K562 (cell line): ENCODE data around the gene MRPL40. TPM values are rescaled to one million over a fixed set of nuclear protein-coding genes. Genes with fewer than 3 reads are reported as not detected.

Experiments used
- BRD4 ChIP-seq: fragments of 200-600 bp; sonication (generic); IDR thresholded peaks from 2 replicates; pipeline ENCODE4 v1.6.1; 2017; ENCODE audit warnings: inconsistent platforms
- CBX8 ChIP-seq: fragments of 200-600 bp; sonication (generic); IDR thresholded peaks from 2 replicates; pipeline ENCODE4 v1.6.1; 2012; ENCODE audit warnings: borderline replicate concordance, mixed run types, low read depth, mild to moderate bottlenecking, moderate library complexity, mixed read lengths, low read length, control low read depth, inconsistent platforms; ENCODE audit not compliant: poor library complexity, severe bottlenecking; ENCODE audit errors: extremely low read depth
- ETS2 ChIP-seq: IDR thresholded peaks from 2 replicates; pipeline ENCODE4 v1.6.1; 2016; ENCODE audit warnings: borderline replicate concordance, missing genetic modification characterization, mild to moderate bottlenecking, moderate library complexity, missing compliant biosample characterization; ENCODE audit not compliant: poor library complexity, severe bottlenecking
- HEY1 ChIP-seq: fragments of 250-450 bp; sonication (Bioruptor Pico); IDR thresholded peaks from 2 replicates; pipeline ENCODE4 v1.5.0; 2020; ENCODE audit warnings: mild to moderate bottlenecking, moderate library complexity, borderline replicate concordance
- HNRNPUL1 ChIP-seq: fragments of 200-400 bp; formaldehyde crosslinking; IDR thresholded peaks from 2 replicates; pipeline ENCODE4 v1.6.1; 2017; ENCODE audit warnings: low read length
- MEF2D ChIP-seq: conservative IDR thresholded peaks from 2 replicates; pipeline ENCODE4 v1.6.1; 2016; ENCODE audit warnings: low read depth, missing genetic modification characterization, missing compliant biosample characterization
- MYNN ChIP-seq, 2 experiments: sonication (generic); formaldehyde crosslinking in 1 of 2; IDR thresholded peaks; 2 replicates each; pipeline versions ENCODE4 v1.5.0 to v1.6.1; 2016 to 2020; ENCODE audit warnings: antibody characterized with exemption in 1 of 2, missing genetic modification reagents in 1 of 2
- RAD21 ChIP-seq, 2 experiments: fragments of 250-450 bp in 1 of 2; fragments of 450-650 bp in 1 of 2; sonication (Bioruptor Pico) in 1 of 2; formaldehyde crosslinking in 1 of 2; IDR thresholded peaks in 1 of 2; conservative IDR thresholded peaks in 1 of 2; 2 replicates each; pipeline versions ENCODE4 v1.4.0 to v1.8.0; 2020 to 2022; ENCODE audit warnings: mild to moderate bottlenecking in 2 of 2, moderate library complexity in 1 of 2
- SREBF2 ChIP-seq: sonication (generic); formaldehyde crosslinking; IDR thresholded peaks from 2 replicates; pipeline ENCODE4 v1.4.0; 2020; ENCODE audit warnings: mild to moderate bottlenecking, missing genetic modification reagents
- SRSF3 ChIP-seq: fragments of 200-400 bp; formaldehyde crosslinking; IDR thresholded peaks from 2 replicates; pipeline ENCODE4 v1.6.1; 2016; ENCODE audit warnings: mild to moderate bottlenecking, low read length, moderate library complexity; ENCODE audit not compliant: insufficient read depth
- SRSF9 ChIP-seq: fragments of 200-400 bp; formaldehyde crosslinking; IDR thresholded peaks from 2 replicates; pipeline ENCODE4 v1.6.1; 2017; ENCODE audit warnings: low read depth, low read length, borderline replicate concordance
- ZFP36 ChIP-seq: fragments of 150-350 bp; IDR thresholded peaks from 2 replicates; pipeline ENCODE4 v1.6.1; 2018; ENCODE audit warnings: low read length, low read depth; ENCODE audit not compliant: partially characterized antibody
- ZNF224 ChIP-seq: sonication (generic); formaldehyde crosslinking; IDR thresholded peaks from 2 replicates; pipeline ENCODE4 v1.8.0; 2022; ENCODE audit warnings: mild to moderate bottlenecking, missing genetic modification reagents
- polyA plus RNA-seq, 8 experiments: library from polyadenylated mRNA; depleted of rRNA in 4 of 8; stranded (reverse) in 5 of 8; unstranded in 3 of 8; fragments of >200 nt; fragmentation: Nextera tagmentation in 2 of 8; fragmentation: Illumina TruSeq in 1 of 8; extraction: Ambion mirVana in 2 of 8; extraction: Trizol in 1 of 8; gene quantifications; 2 replicates each; pipeline versions ENCODE4 v1.2.1 to v1.2.3, GENCODE V29; 2011 to 2014; ENCODE audit warnings: inconsistent platforms in 1 of 8, missing spikeins in 1 of 8
- total RNA-seq, 7 experiments: library from RNA; depleted of rRNA in 6 of 7; stranded (reverse); fragments of >200 nt in 6 of 7; fragmentation: Illumina TruSeq in 2 of 7; extraction: Trizol in 2 of 7; gene quantifications; 2 replicates each; pipeline versions ENCODE4 v1.2.1 to v1.2.3, GENCODE V29; 2011 to 2021; ENCODE audit warnings: low replicate concordance in 1 of 7
- TF ChIP-seq, protein P1 (sequence below): IDR thresholded peaks from 2 replicates; pipeline ENCODE4 v1.6.1; 2014; ENCODE audit warnings: antibody characterized with exemption
- TF ChIP-seq, protein P2 (sequence below): IDR thresholded peaks from 3 replicates; pipeline ENCODE4 v1.6.1; 2011; ENCODE audit warnings: borderline replicate concordance, mild to moderate bottlenecking, moderate library complexity; ENCODE audit not compliant: insufficient read length; ENCODE audit errors: extremely low read depth
- TF ChIP-seq, protein P3 (sequence below): sonication (generic); formaldehyde crosslinking; IDR thresholded peaks from 2 replicates; pipeline ENCODE4 v1.8.1; 2023; ENCODE audit warnings: missing genetic modification reagents, mild to moderate bottlenecking, borderline replicate concordance

Gene MRPL40
- total and polyA plus RNA-seq, 9 of the 15 experiments (the other 6 are each of a cell fraction or from before 2014, with no cell fraction given) = 132 to 652 (median 208) TPM

DNA sequence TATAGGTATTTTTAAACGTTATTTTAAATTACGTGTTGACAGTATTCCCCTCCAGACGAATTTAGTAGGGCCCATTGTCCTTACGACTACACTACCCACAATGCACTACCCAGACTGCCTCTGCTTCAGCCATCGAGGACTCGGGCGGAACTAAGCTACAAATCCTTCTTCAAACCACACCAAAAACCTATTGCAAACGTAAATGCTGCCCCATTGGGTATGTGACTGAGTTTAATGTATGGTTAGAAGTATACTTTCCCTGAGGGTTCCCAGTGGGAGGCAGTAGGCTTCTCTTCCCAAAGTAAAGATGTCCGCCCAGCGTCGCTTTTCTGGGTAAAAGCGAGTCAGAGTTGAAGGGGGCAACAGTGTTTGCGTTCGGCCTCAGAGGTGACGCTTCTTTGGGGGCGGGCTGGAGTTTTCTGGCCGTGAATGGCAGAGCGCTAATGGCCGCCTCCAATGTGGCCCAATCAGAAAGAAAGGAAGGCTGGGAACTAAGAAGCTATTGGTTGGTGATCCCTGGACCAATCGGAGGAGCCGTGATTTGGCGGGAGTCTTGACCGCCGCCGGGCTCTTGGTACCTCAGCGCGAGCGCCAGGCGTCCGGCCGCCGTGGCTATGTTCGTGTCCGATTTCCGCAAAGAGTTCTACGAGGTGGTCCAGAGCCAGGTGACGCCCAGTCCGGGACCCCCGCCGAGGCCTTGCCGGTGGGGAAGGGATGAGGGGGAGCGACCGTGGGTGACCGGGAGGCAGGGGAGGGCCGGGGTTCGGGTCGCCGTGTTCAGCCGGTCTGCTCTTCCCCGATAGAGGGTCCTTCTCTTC is 47.2 kb downstream of the MRPL40 start, which contains the start of gene CDC45 (continued):
- TF ChIP-seq RAD21 (CRISPR knock-in tag; conservative IDR thresholded peaks at IDR 0.05 in 1 of 2, IDR thresholded peaks at IDR 0.05 in 1 of 2) (peak in 1 of 2 experiments; percentile 42; a peak in 2 of 4 replicates), MEF2D (tag) (no peak), MYNN (IDR thresholded peaks at IDR 0.05) (no peak), MYNN (CRISPR knock-in tag; IDR thresholded peaks at IDR 0.05) (no peak), ETS2 (peak; percentile 13), BRD4 (peak; percentile 16; the same call in 1 of the 2 replicates), CBX8 (no peak), SRSF3 (no peak), ZNF224 (CRISPR knock-in tag) (no peak), SREBF2 (CRISPR knock-in tag) (no peak), HNRNPUL1 (no peak), SRSF9 (no peak), ZFP36 (no peak), HEY1 (CRISPR knock-in tag) (peak; percentile 85; the same call in 1 of the 2 replicates)
- TF ChIP-seq, protein P1, sequence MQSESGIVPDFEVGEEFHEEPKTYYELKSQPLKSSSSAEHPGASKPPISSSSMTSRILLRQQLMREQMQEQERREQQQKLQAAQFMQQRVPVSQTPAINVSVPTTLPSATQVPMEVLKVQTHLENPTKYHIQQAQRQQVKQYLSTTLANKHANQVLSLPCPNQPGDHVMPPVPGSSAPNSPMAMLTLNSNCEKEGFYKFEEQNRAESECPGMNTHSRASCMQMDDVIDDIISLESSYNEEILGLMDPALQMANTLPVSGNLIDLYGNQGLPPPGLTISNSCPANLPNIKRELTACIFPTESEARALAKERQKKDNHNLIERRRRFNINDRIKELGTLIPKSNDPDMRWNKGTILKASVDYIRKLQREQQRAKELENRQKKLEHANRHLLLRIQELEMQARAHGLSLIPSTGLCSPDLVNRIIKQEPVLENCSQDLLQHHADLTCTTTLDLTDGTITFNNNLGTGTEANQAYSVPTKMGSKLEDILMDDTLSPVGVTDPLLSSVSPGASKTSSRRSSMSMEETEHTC = no peak
- TF ChIP-seq, protein P2, sequence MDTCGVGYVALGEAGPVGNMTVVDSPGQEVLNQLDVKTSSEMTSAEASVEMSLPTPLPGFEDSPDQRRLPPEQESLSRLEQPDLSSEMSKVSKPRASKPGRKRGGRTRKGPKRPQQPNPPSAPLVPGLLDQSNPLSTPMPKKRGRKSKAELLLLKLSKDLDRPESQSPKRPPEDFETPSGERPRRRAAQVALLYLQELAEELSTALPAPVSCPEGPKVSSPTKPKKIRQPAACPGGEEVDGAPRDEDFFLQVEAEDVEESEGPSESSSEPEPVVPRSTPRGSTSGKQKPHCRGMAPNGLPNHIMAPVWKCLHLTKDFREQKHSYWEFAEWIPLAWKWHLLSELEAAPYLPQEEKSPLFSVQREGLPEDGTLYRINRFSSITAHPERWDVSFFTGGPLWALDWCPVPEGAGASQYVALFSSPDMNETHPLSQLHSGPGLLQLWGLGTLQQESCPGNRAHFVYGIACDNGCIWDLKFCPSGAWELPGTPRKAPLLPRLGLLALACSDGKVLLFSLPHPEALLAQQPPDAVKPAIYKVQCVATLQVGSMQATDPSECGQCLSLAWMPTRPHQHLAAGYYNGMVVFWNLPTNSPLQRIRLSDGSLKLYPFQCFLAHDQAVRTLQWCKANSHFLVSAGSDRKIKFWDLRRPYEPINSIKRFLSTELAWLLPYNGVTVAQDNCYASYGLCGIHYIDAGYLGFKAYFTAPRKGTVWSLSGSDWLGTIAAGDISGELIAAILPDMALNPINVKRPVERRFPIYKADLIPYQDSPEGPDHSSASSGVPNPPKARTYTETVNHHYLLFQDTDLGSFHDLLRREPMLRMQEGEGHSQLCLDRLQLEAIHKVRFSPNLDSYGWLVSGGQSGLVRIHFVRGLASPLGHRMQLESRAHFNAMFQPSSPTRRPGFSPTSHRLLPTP = no peak
- TF ChIP-seq, protein P3, sequence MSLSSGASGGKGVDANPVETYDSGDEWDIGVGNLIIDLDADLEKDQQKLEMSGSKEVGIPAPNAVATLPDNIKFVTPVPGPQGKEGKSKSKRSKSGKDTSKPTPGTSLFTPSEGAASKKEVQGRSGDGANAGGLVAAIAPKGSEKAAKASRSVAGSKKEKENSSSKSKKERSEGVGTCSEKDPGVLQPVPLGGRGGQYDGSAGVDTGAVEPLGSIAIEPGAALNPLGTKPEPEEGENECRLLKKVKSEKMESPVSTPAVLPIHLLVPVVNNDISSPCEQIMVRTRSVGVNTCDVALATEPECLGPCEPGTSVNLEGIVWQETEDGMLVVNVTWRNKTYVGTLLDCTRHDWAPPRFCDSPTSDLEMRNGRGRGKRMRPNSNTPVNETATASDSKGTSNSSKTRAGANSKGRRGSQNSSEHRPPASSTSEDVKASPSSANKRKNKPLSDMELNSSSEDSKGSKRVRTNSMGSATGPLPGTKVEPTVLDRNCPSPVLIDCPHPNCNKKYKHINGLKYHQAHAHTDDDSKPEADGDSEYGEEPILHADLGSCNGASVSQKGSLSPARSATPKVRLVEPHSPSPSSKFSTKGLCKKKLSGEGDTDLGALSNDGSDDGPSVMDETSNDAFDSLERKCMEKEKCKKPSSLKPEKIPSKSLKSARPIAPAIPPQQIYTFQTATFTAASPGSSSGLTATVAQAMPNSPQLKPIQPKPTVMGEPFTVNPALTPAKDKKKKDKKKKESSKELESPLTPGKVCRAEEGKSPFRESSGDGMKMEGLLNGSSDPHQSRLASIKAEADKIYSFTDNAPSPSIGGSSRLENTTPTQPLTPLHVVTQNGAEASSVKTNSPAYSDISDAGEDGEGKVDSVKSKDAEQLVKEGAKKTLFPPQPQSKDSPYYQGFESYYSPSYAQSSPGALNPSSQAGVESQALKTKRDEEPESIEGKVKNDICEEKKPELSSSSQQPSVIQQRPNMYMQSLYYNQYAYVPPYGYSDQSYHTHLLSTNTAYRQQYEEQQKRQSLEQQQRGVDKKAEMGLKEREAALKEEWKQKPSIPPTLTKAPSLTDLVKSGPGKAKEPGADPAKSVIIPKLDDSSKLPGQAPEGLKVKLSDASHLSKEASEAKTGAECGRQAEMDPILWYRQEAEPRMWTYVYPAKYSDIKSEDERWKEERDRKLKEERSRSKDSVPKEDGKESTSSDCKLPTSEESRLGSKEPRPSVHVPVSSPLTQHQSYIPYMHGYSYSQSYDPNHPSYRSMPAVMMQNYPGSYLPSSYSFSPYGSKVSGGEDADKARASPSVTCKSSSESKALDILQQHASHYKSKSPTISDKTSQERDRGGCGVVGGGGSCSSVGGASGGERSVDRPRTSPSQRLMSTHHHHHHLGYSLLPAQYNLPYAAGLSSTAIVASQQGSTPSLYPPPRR = no peak
